IMR-90 (cell line): ENCODE results near the gene PMPCA. TPM values are rescaled to one million over a fixed set of nuclear protein-coding genes. Genes with fewer than 3 reads are reported as not detected.

Experiments
- ATAC-seq: fragments of 200-7000 bp; cut with Tn5 transposase; 2 replicates; pipeline ENCODE4 v1.9.1; 2020; ENCODE audit warnings: low read depth, mild to moderate bottlenecking, moderate library complexity
- BruUV-seq: library from RNA; stranded (reverse); fragments of 400-500 nt; replicated peaks from 2 replicates; lab custom pipeline; 2021; lab: Mats Ljungman, UMichigan
- CTCF ChIA-PET: fragments of 300-600 bp; formaldehyde crosslinking; extraction: SDS; loops from one replicate; lab custom pipeline; 2021; ENCODE audit warnings: antibody characterized with exemption; lab: Yijun Ruan, JAX
- POLR2A ChIA-PET: fragments of 300-600 bp; sonication (Branson Sonifier 250); formaldehyde crosslinking; loops from one replicate; lab custom pipeline; 2022; ENCODE audit warnings: antibody characterized with exemption; ENCODE audit not compliant: unreplicated experiment; lab: Charles Lee
- DNase-seq: peaks from one replicate; pipeline ENCODE4 v3.0.0; 2013
- H2AFZ ChIP-seq: replicated peaks from 2 replicates; pipeline ENCODE3; 2013; ENCODE audit warnings: low read length, mild to moderate bottlenecking; ENCODE audit not compliant: poor library complexity
- H2AK5ac ChIP-seq: 2 replicates; pipeline ENCODE4 v1.6.1; 2013; ENCODE audit warnings: low read depth, low read length, inconsistent platforms
- H2AK9ac ChIP-seq: replicated peaks from 2 replicates; pipeline ENCODE3; 2013; ENCODE audit warnings: mild to moderate bottlenecking, low read depth, low read length, moderate library complexity; ENCODE audit not compliant: poor library complexity
- H2BK120ac ChIP-seq: 2 replicates; pipeline ENCODE4 v1.6.1; 2013; ENCODE audit warnings: low read depth, low read length, inconsistent platforms
- H2BK15ac ChIP-seq: 3 replicates; pipeline ENCODE4 v1.6.1; 2013; ENCODE audit warnings: low read depth, low read length, inconsistent platforms
- H2BK20ac ChIP-seq: 2 replicates; pipeline ENCODE4 v1.6.1; 2013; ENCODE audit warnings: low read depth, mild to moderate bottlenecking, inconsistent platforms, low read length, moderate library complexity
- H2BK5ac ChIP-seq: 2 replicates; pipeline ENCODE4 v1.6.1; 2013; ENCODE audit warnings: mild to moderate bottlenecking, low read depth, low read length, inconsistent platforms; ENCODE audit not compliant: poor library complexity, severe bottlenecking
- H3K14ac ChIP-seq: replicated peaks from 2 replicates; pipeline ENCODE4 v1.6.1; 2013; ENCODE audit warnings: low read depth, low read length, inconsistent platforms
- H3K18ac ChIP-seq: 2 replicates; pipeline ENCODE4 v1.6.1; 2013; ENCODE audit warnings: low read depth, low read length, control low read depth
- H3K23ac ChIP-seq: 2 replicates; pipeline ENCODE4 v1.6.1; 2013; ENCODE audit warnings: low read depth, low read length, inconsistent platforms
- H3K27ac ChIP-seq: 2 replicates; pipeline ENCODE4 v1.5.1; 2013; ENCODE audit warnings: mild to moderate bottlenecking, control low read depth, low read length; ENCODE audit not compliant: insufficient read depth
- H3K27me3 ChIP-seq: 2 replicates; pipeline ENCODE4 v1.6.1; 2013; ENCODE audit warnings: low read length; ENCODE audit not compliant: control insufficient read depth, insufficient read depth
- H3K36me3 ChIP-seq: 2 replicates; pipeline ENCODE4 v1.6.1; 2013; ENCODE audit warnings: low read length, mixed read lengths; ENCODE audit not compliant: control insufficient read depth, insufficient read depth
- H3K4ac ChIP-seq: 2 replicates; pipeline ENCODE4 v1.6.1; 2013; ENCODE audit warnings: low read depth, low read length, inconsistent platforms
- H3K4me1 ChIP-seq: 2 replicates; pipeline ENCODE4 v1.6.1; 2013; ENCODE audit warnings: low read length, mixed read lengths; ENCODE audit not compliant: control insufficient read depth, insufficient read depth
- H3K4me2 ChIP-seq: 2 replicates; pipeline ENCODE4 v1.6.1; 2013; ENCODE audit warnings: low read depth, mild to moderate bottlenecking, control low read depth, low read length, moderate library complexity
- H3K4me3 ChIP-seq: 2 replicates; pipeline ENCODE4 v1.5.1; 2013; ENCODE audit warnings: low read depth, mild to moderate bottlenecking, control low read depth, low read length, moderate library complexity; ENCODE audit not compliant: insufficient read depth
- H3K56ac ChIP-seq: 2 replicates; pipeline ENCODE4 v1.6.1; 2013; ENCODE audit warnings: low read length, inconsistent platforms; ENCODE audit not compliant: insufficient read depth; ENCODE audit errors: extremely low read depth
- H3K79me1 ChIP-seq, 2 experiments: 2 replicates each; pipeline ENCODE4 v1.6.1; 2013; ENCODE audit warnings: low read length in 2 of 2, inconsistent platforms in 1 of 2, low read depth in 1 of 2
- H3K9ac ChIP-seq: 2 replicates; pipeline ENCODE4 v1.6.1; 2013; ENCODE audit warnings: low read depth, low read length, control low read depth
- H3K9me1 ChIP-seq: 2 replicates; pipeline ENCODE4 v1.6.1; 2013; ENCODE audit warnings: low read length, inconsistent platforms; ENCODE audit not compliant: insufficient read depth
- H3K9me3 ChIP-seq: 2 replicates; pipeline ENCODE4 v1.6.1; 2013; ENCODE audit warnings: low read length; ENCODE audit not compliant: control insufficient read depth, insufficient read depth
- H4K20me1 ChIP-seq: 2 replicates; pipeline ENCODE4 v1.6.1; 2013; ENCODE audit warnings: low read length, inconsistent platforms; ENCODE audit not compliant: insufficient read depth
- H4K5ac ChIP-seq: 2 replicates; pipeline ENCODE4 v1.6.1; 2013; ENCODE audit warnings: mild to moderate bottlenecking, low read depth, low read length, control low read depth
- H4K8ac ChIP-seq, 2 experiments: 2 replicates each; pipeline ENCODE4 v1.6.1; 2013; ENCODE audit warnings: low read depth in 2 of 2, low read length in 2 of 2, control low read depth in 1 of 2, inconsistent platforms in 1 of 2
- H4K91ac ChIP-seq: 2 replicates; pipeline ENCODE4 v1.6.1; 2013; ENCODE audit warnings: low read depth, low read length, inconsistent platforms; ENCODE audit not compliant: insufficient read depth
- BHLHE40 ChIP-seq: fragments of 150-350 bp; IDR thresholded peaks from 2 replicates; pipeline ENCODE4 v1.6.1; 2016; ENCODE audit warnings: mild to moderate bottlenecking, low read depth, low read length
- CEBPB ChIP-seq: IDR thresholded peaks from 2 replicates; pipeline ENCODE4 v1.6.1; 2012; ENCODE audit warnings: low read depth, low read length, improper control_type of control experiment
- CHD1 ChIP-seq: IDR thresholded peaks from 2 replicates; pipeline ENCODE4 v1.6.1; 2012; ENCODE audit warnings: low read depth, low read length, improper control_type of control experiment
- FOS ChIP-seq: fragments of 150-350 bp; IDR thresholded peaks from 2 replicates; pipeline ENCODE4 v1.6.1; 2016; ENCODE audit warnings: low read depth, low read length
- MAFK ChIP-seq: IDR thresholded peaks from 2 replicates; pipeline ENCODE4 v1.6.1; 2012; ENCODE audit warnings: low read depth, low read length, improper control_type of control experiment
- MAZ ChIP-seq: IDR thresholded peaks from 2 replicates; pipeline ENCODE4 v1.6.1; 2012; ENCODE audit warnings: low read depth, mild to moderate bottlenecking, low read length, improper control_type of control experiment, moderate library complexity, borderline replicate concordance
- MXI1 ChIP-seq: IDR thresholded peaks from 2 replicates; pipeline ENCODE4 v1.6.1; 2012; ENCODE audit warnings: low read depth, mild to moderate bottlenecking, low read length, moderate library complexity, borderline replicate concordance
- NFE2L2 ChIP-seq: fragments of 150-350 bp; IDR thresholded peaks from 2 replicates; pipeline ENCODE4 v1.6.1; 2016; ENCODE audit warnings: low read depth, mild to moderate bottlenecking, low read length
- POLR2A ChIP-seq: IDR thresholded peaks from 2 replicates; pipeline ENCODE4 v1.6.1; 2012; ENCODE audit warnings: mild to moderate bottlenecking, low read depth, low read length
- RAD21 ChIP-seq: IDR thresholded peaks from 2 replicates; pipeline ENCODE4 v1.6.1; 2012; ENCODE audit warnings: low read length, improper control_type of control experiment
- RCOR1 ChIP-seq: IDR thresholded peaks from 2 replicates; pipeline ENCODE4 v1.6.1; 2012; ENCODE audit warnings: mild to moderate bottlenecking, low read length, improper control_type of control experiment; ENCODE audit not compliant: insufficient replicate concordance
- RFX5 ChIP-seq: IDR thresholded peaks from 2 replicates; pipeline ENCODE4 v1.8.0; 2012; ENCODE audit warnings: low read depth, mild to moderate bottlenecking, low read length, moderate library complexity
- SMC3 ChIP-seq: fragments of 150-350 bp; IDR thresholded peaks from 2 replicates; pipeline ENCODE4 v1.6.1; 2016; ENCODE audit warnings: low read depth, mild to moderate bottlenecking, antibody characterized with exemption, low read length, moderate library complexity
- WGBS, 2 experiments: methylation state at CpG; one replicate each; pipeline versions ENCODE4 v1.1.5 to v1.1.7; 2013; ENCODE audit warnings: missing lambda C conversion rate in 2 of 2; ENCODE audit not compliant: insufficient read length in 1 of 2; ENCODE audit errors: extremely low coverage in 2 of 2; 5-methylcytosine and 5-hydroxymethylcytosine counted together
- dilution Hi-C: fragments of 300-500 bp; cut with HindIII; formaldehyde crosslinking; loops from one replicate; pipeline ENCODE4 v1.14.3; 2018; ENCODE audit warnings: low sequenced_read_pairs; ENCODE audit not compliant: unreplicated experiment
- in situ Hi-C: fragments of 300-500 bp; cut with MboI; formaldehyde crosslinking; loops from 3 replicates; pipeline ENCODE4 v1.14.3; 2019; ENCODE audit warnings: low sequenced_read_pairs, inconsistent platforms, mixed read lengths
- intact Hi-C: fragments of 100-400 bp; cut with micrococcal nuclease; formaldehyde crosslinking; loops from 2 replicates; pipeline ENCODE4 v1.10.0; 2022
- polyA plus RNA-seq, 3 experiments: library from polyadenylated mRNA; depleted of rRNA; stranded (reverse); fragments of >200 nt; gene quantifications; 2 replicates each; pipeline ENCODE4 v1.2.3, GENCODE V29; 2012; ENCODE audit warnings: low replicate concordance in 1 of 3
- total RNA-seq: library from RNA; depleted of rRNA; stranded (reverse); fragments of >200 nt; gene quantifications from 2 replicates; pipeline ENCODE4 v1.2.3, GENCODE V29; 2012
- TF ChIP-seq, protein P1 (sequence below): conservative IDR thresholded peaks from 2 replicates; pipeline ENCODE4 v1.5.1; 2012; ENCODE audit warnings: mild to moderate bottlenecking, low read depth, low read length, improper control_type of control experiment
- TF ChIP-seq, protein P2 (sequence below): fragments of 150-350 bp; IDR thresholded peaks from 2 replicates; pipeline ENCODE4 v1.6.1; 2017; ENCODE audit warnings: mild to moderate bottlenecking, antibody characterized with exemption, low read length, low read depth
- TF ChIP-seq, protein P3 (sequence below): fragments of 150-350 bp; IDR thresholded peaks from 2 replicates; pipeline ENCODE4 v1.6.1; 2016; ENCODE audit warnings: low read depth, mild to moderate bottlenecking, low read length, moderate library complexity, borderline replicate concordance

The PMPCA gene
- total and polyA plus RNA-seq, 2 of the 4 experiments (the other 2 are of a cell fraction) = 62.6 to 95.8 TPM

DNA sequence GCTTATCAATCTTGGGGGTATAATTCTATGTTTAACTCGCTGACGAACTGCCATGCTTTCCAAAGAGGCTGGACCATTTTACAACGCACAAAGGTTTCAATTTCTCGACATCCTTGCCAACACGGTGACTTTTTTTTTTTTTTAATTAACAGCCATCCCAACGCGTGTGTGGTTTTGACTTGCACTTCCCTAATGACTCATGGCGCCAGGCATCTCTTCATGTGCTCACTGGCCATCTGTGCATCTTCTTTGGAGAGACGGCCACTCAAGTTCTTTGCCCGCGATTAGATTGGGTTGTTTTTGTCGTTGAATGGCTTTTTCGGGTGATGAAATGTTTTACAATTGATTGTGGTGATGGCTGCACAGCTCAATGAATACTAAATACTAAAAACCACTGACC, 24.4 kb upstream of the PMPCA start:
- Histone ChIP-seq H3K9me3 (no peaks in the 10 kb centered on the region), H2BK5ac (no peak overlapping the region), H3K79me1 (peaks cover 0 to 4% of the 10 kb centered on the region in 2 experiments; a peak in 2 of 4 replicates), H2AFZ (no peak overlapping the region), H2AK5ac (no peak overlapping the region), H3K4me2 (no peak overlapping the region), H3K36me3 (peaks cover 71% of the 10 kb centered on the region), H3K56ac (no peak overlapping the region), H3K4ac (no peak overlapping the region), H2BK20ac (no peak overlapping the region), H3K9ac (no peak overlapping the region), H3K27me3 (no peaks in the 10 kb centered on the region), H2AK9ac (no peak overlapping the region), H3K18ac (no peak overlapping the region), H4K8ac (no peak overlapping the region), H3K23ac (no peak overlapping the region), H3K14ac (no peak overlapping the region), H3K27ac (no peak overlapping the region), H4K91ac (no peak overlapping the region), H4K5ac (no peak overlapping the region), H4K20me1 (no peaks in the 10 kb centered on the region), H3K4me3 (no peak overlapping the region), H3K9me1 (no peaks in the 10 kb centered on the region), H2BK120ac (no peak overlapping the region), H2BK15ac (no peak overlapping the region), H3K4me1 (no peaks in the 10 kb centered on the region)
- ATAC-seq (no peak), DNase-seq (no peak)
- in situ Hi-C loops (no loop called here), dilution Hi-C loops (no loop called here), intact Hi-C loops (no loop called here)
- 93% methylated on average over 8 of the region's 13 CpGs; no CpG with 5 or more reads in 1 of the 2 experiments for WGBS, 2 experiments
- CTCF ChIA-PET = interaction anchor here (1.6 kb wide), 1 partner anchor 13 kb away, joined by 3 read pairs; no protein-coding TSS in a partner anchor
- BruUV-seq = TSS peak; percentile 76
- POLR2A ChIA-PET = no interaction called here
- TF ChIP-seq, protein P1, sequence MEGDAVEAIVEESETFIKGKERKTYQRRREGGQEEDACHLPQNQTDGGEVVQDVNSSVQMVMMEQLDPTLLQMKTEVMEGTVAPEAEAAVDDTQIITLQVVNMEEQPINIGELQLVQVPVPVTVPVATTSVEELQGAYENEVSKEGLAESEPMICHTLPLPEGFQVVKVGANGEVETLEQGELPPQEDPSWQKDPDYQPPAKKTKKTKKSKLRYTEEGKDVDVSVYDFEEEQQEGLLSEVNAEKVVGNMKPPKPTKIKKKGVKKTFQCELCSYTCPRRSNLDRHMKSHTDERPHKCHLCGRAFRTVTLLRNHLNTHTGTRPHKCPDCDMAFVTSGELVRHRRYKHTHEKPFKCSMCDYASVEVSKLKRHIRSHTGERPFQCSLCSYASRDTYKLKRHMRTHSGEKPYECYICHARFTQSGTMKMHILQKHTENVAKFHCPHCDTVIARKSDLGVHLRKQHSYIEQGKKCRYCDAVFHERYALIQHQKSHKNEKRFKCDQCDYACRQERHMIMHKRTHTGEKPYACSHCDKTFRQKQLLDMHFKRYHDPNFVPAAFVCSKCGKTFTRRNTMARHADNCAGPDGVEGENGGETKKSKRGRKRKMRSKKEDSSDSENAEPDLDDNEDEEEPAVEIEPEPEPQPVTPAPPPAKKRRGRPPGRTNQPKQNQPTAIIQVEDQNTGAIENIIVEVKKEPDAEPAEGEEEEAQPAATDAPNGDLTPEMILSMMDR = no peak
- TF ChIP-seq RAD21 = no peak
- no peak for TF ChIP-seq POLR2A
- TF ChIP-seq NFE2L2 = no peak
- no peak for TF ChIP-seq MXI1
- TF ChIP-seq RCOR1 = no peak
- TF ChIP-seq, protein P2, sequence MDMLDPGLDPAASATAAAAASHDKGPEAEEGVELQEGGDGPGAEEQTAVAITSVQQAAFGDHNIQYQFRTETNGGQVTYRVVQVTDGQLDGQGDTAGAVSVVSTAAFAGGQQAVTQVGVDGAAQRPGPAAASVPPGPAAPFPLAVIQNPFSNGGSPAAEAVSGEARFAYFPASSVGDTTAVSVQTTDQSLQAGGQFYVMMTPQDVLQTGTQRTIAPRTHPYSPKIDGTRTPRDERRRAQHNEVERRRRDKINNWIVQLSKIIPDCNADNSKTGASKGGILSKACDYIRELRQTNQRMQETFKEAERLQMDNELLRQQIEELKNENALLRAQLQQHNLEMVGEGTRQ = no peak
- TF ChIP-seq CHD1 = no peak
- TF ChIP-seq FOS = no peak
- no peak for TF ChIP-seq MAFK
- TF ChIP-seq BHLHE40 = no peak
- no peak for TF ChIP-seq CEBPB
- no peak for TF ChIP-seq MAZ
- TF ChIP-seq, protein P3, sequence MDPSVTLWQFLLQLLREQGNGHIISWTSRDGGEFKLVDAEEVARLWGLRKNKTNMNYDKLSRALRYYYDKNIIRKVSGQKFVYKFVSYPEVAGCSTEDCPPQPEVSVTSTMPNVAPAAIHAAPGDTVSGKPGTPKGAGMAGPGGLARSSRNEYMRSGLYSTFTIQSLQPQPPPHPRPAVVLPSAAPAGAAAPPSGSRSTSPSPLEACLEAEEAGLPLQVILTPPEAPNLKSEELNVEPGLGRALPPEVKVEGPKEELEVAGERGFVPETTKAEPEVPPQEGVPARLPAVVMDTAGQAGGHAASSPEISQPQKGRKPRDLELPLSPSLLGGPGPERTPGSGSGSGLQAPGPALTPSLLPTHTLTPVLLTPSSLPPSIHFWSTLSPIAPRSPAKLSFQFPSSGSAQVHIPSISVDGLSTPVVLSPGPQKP = no peak
- no peak for TF ChIP-seq SMC3
- no peak for TF ChIP-seq RFX5
